GM18858 (cell line): ENCODE measurements around the gene MAP2.

Experiments
- ATAC-seq: cut with Tn5 transposase; IDR thresholded peaks from one replicate; pipeline ENCODE4 v1.9.1; 2021; ENCODE audit not compliant: unreplicated experiment

MAP2 gene

DNA sequence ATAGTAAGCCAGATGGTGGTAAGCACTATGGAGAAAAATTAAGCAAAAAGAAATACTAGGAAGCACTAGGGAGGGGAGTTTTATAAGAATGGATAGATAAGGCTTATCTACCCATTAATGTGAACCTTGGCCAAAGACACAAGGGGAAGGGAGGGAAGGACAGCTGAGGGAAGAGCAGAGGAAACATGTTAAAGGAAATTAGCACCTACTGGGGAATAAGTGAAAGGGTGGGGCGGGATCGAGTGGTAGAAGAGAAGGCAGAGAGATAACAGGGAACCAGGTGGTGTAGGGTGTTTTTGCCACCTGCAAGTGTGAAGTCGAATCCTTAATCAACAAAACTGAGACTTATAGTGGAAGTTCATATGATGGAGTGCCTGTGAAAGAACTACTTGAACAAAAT is 349.5 kb downstream of the MAP2 start:
- ATAC-seq, result no peak
